ENCODE data around the gene EIF3I. TPM values are rescaled to one million over a fixed set of nuclear protein-coding genes. Genes with fewer than 3 reads are reported as not detected.

The EIF3I gene
- total RNA-seq, 1 experiment from 2014 or later, result 222 TPM

DNA sequence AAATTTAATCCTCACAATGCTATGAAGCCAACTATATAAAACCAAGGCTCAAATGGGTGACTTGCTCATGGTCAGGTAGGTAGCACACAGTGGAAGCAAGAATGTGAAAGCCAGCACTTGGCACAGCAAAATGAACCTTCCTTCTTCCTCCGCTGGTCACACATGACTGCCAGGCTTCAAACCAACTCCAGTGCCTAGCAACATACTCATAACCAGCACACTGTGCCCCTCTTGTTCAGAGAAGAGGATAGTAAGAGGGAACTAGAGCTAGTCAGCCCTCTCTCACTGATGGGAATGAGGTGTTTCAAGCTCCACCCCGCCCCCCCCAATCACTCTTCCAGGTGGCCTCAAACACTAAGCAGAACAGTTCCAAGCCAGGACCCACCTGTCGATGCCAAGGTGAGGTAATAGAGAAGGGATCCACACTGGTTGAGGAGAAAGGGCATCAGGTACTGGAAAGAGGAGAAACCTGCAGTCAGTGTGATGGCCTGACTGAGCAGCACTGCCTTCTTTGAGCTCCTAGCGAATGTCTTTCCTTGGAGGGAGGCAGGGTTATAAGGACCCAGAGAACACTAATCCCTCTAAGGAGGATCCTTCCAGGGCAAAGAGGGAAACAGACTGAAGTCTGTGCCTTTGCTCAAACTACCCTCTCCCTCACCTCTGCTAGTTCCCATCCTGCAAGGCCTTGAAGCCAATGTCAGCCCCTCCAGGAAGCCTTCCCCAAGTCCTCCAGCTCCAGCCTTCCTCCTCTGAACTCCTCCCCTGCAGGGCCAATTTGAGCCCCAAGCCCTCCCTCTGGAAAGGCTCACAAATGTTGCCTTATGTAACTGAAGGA, 1.2 kb upstream of the EIF3I start:
- H2BK5ac ChIP-seq (ENCODE audit: insufficient read length, low read length), result no peak overlapping the region
- H2AFZ ChIP-seq (ENCODE audit: low read length), result no peak overlapping the region
- peak overlapping the region; percentile 35 for H3K9ac ChIP-seq (ENCODE audit: extremely low read depth, insufficient read length, low read length)
- Mint-ChIP-seq H3K27me3 (ENCODE audit: low read depth) (no peaks in the 10 kb centered on the region), H3K27ac (peak overlapping the region; percentile 83 to 99 (median 93); a peak in 6 of 7 replicates), H3K36me3 (ENCODE audit: insufficient read depth in 1 of 3, low read depth in 3 of 3) (peaks cover 21 to 45% (median 37%) of the 10 kb centered on the region in 3 experiments), H3K9me3 (no peaks in the 10 kb centered on the region), H3K4me3 (peak overlapping the region; percentile 98), H3K4me1 (peaks cover 17 to 25% of the 10 kb centered on the region in 2 experiments)
- no peak overlapping the region for H2AK5ac ChIP-seq (ENCODE audit: insufficient read length, low read length)
- WGBS (ENCODE audit: extremely low coverage, insufficient read length, low lambda C conversion rate), result no CpG with 5 or more reads among the region's 4 CpGs
- H3K56ac ChIP-seq (ENCODE audit: insufficient read length, low read depth, low read length), result no peak overlapping the region
- no peaks in the 10 kb centered on the region for H3K9me3 ChIP-seq (ENCODE audit: control insufficient read depth, low read depth, low read length)
- no peaks in the 10 kb centered on the region for H3K27me3 ChIP-seq (ENCODE audit: insufficient read depth, low read length)
- peak overlapping the region; percentile 79 for H3K4me2 ChIP-seq (ENCODE audit: insufficient read depth, insufficient read length, low read length)
- H3K79me2 ChIP-seq (ENCODE audit: insufficient read depth, low read length), result peaks cover 3% of the 10 kb centered on the region; the same call in 1 of the 2 replicates
- DNase-seq, result no peak
- peaks cover 7% of the 10 kb centered on the region; the same call in 1 of the 2 replicates for H3K4me1 ChIP-seq (ENCODE audit: insufficient read depth, low read length)
- H3K14ac ChIP-seq (ENCODE audit: insufficient read depth, low read length), result no peak overlapping the region
- no peak overlapping the region for H3K23ac ChIP-seq (ENCODE audit: insufficient read length, low read depth, low read length)
- H4K91ac ChIP-seq (ENCODE audit: insufficient read length, low read depth, low read length), result no peak overlapping the region
- H3K79me1 ChIP-seq (ENCODE audit: insufficient read depth, low read depth, low read length, poor library complexity, severe bottlenecking), result no peaks in the 10 kb centered on the region
- no peaks in the 10 kb centered on the region for H4K20me1 ChIP-seq (ENCODE audit: control insufficient read depth, insufficient read depth, insufficient read length)
- H2BK12ac ChIP-seq (ENCODE audit: insufficient read length, low read depth, low read length), result no peak overlapping the region
- no peak overlapping the region for H3K27ac ChIP-seq (ENCODE audit: insufficient read length, low read depth, low read length)
- H2BK20ac ChIP-seq (ENCODE audit: low read depth, low read length, poor library complexity, severe bottlenecking), result no peak overlapping the region
- TF ChIP-seq, protein P1, sequence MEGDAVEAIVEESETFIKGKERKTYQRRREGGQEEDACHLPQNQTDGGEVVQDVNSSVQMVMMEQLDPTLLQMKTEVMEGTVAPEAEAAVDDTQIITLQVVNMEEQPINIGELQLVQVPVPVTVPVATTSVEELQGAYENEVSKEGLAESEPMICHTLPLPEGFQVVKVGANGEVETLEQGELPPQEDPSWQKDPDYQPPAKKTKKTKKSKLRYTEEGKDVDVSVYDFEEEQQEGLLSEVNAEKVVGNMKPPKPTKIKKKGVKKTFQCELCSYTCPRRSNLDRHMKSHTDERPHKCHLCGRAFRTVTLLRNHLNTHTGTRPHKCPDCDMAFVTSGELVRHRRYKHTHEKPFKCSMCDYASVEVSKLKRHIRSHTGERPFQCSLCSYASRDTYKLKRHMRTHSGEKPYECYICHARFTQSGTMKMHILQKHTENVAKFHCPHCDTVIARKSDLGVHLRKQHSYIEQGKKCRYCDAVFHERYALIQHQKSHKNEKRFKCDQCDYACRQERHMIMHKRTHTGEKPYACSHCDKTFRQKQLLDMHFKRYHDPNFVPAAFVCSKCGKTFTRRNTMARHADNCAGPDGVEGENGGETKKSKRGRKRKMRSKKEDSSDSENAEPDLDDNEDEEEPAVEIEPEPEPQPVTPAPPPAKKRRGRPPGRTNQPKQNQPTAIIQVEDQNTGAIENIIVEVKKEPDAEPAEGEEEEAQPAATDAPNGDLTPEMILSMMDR (conservative IDR thresholded peaks at IDR 0.05), result no peak
- no peak overlapping the region for H2BK120ac ChIP-seq (ENCODE audit: low read depth, low read length, poor library complexity, severe bottlenecking)
- no peak overlapping the region for H2BK15ac ChIP-seq (ENCODE audit: low read depth, low read length)
- H4K5ac ChIP-seq (ENCODE audit: insufficient read length, low read depth, low read length), result no peak overlapping the region
- H3K23me2 ChIP-seq (ENCODE audit: insufficient read length, low read depth, low read length, poor library complexity, severe bottlenecking), result peaks cover 7% of the 10 kb centered on the region
- no peak overlapping the region for H3K18ac ChIP-seq (ENCODE audit: insufficient read length, low read depth, low read length)
- no peak overlapping the region for H4K8ac ChIP-seq (replicated peaks; ENCODE audit: insufficient read length, low read depth, low read length)
- no peak overlapping the region for H3K4ac ChIP-seq (ENCODE audit: low read depth, low read length)
- H3T11ph ChIP-seq (ENCODE audit: low read length), result no peak overlapping the region

Measured in H9 (cell line).